Uterus (tissue), 4 donors: ENCODE measurements around the gene ATOH7. TPM values are rescaled to one million over a fixed set of nuclear protein-coding genes. Genes with fewer than 3 reads are reported as not detected.
"Not testable (repeated sequence)": the region's sequence is repeated elsewhere in the genome, so short reads cannot be mapped to it uniquely, and the experiment has no call there.

Experiments
- DNase-seq, 2 donors: peaks; one replicate each; pipeline ENCODE4 v3.0.0-alpha.2; 2019 to 2020
- H3K27ac ChIP-seq, 2 donors: fragments of 200-600 bp; sonication (generic); 1 replicate in 1 of 2; 2 replicates in 1 of 2; pipeline ENCODE4 v1.5.1; 2016 to 2018
- H3K27me3 ChIP-seq, 2 donors: fragments of 200-600 bp; sonication (generic); one replicate each; pipeline ENCODE4 v1.5.1; 2018 to 2019; ENCODE audit warnings: control low read depth in 1 of 2
- H3K36me3 ChIP-seq, 2 donors: fragments of 200-600 bp; sonication (generic); one replicate each; pipeline ENCODE4 v1.5.1; 2019; ENCODE audit warnings: control low read depth in 1 of 2
- H3K4me1 ChIP-seq, 2 donors: fragments of 200-600 bp; sonication (generic); one replicate each; pipeline ENCODE4 v1.5.1; 2018 to 2019; ENCODE audit warnings: control low read depth in 1 of 2
- H3K4me3 ChIP-seq, 2 donors: fragments of 200-600 bp; sonication (generic); 1 replicate in 1 of 2; 2 replicates in 1 of 2; pipeline ENCODE4 v1.5.1; 2018 to 2019; ENCODE audit warnings: mild to moderate bottlenecking in 1 of 2
- H3K9me3 ChIP-seq, 2 donors: fragments of 200-600 bp; sonication (generic); one replicate each; pipeline ENCODE4 v1.5.1; 2019; ENCODE audit warnings: control low read depth in 1 of 2
- POLR2A ChIP-seq, 2 donors: fragments of 450-650 bp; IDR thresholded peaks; one replicate each; pipeline ENCODE4 v1.6.1; 2016; ENCODE audit warnings: antibody characterized with exemption in 2 of 2, mild to moderate bottlenecking in 1 of 2, moderate library complexity in 1 of 2
- intact Hi-C: fragments of 100-400 bp; cut with DNase I; formaldehyde crosslinking; loops from one replicate; pipeline ENCODE4 v1.15.1; 2023; ENCODE audit warnings: low total_unique reads
- total RNA-seq, 4 donors: library from RNA; depleted of rRNA in 3 of 4; stranded (reverse); fragments of >200 nt in 3 of 4; gene quantifications; one replicate each; pipeline versions ENCODE4 v1.1.0 to v1.2.4, GENCODE V29; 2014 to 2023
- TF ChIP-seq, protein P1 (sequence below), 4 experiments: fragments of 200-600 bp in 2 of 4; fragments of 450-650 bp in 2 of 4; sonication (generic) in 2 of 4; IDR thresholded peaks; one replicate each; pipeline ENCODE4 v1.5.1; 2016 to 2019; ENCODE audit warnings: antibody characterized with exemption in 4 of 4, mild to moderate bottlenecking in 2 of 4, moderate library complexity in 1 of 4
- donor health status: DM: yes; HTN: yes; CAD: no.

ATOH7 gene
- total RNA-seq = not detected

DNA sequence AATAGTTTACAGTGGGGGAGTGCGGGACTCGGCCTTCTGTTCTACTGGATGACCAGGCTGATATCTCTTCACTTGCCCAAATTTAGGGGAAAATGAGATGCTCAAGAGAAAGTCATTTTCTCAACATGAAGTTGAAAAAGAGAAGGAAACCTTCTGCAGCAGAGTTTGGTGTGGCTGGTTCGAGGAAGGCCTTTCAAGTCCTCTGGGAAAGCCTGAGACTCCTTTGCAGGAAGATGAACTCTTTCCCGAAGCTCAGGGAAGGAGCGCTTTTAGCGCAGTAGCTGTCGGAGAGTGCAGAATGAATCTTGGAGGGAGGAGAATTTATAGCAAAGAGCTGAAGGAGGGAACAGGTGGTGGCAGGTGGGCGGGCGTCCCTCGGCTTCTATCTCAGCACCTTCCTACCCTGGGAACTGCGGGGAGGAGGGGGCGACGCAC, at the start of gene ATOH7:
Gene ATOH7 (minus strand): TSS at position 297 of the 435 bp plus-strand sequence. CDS start 436 bp downstream, outside the sequence.
- TF ChIP-seq, protein P1, sequence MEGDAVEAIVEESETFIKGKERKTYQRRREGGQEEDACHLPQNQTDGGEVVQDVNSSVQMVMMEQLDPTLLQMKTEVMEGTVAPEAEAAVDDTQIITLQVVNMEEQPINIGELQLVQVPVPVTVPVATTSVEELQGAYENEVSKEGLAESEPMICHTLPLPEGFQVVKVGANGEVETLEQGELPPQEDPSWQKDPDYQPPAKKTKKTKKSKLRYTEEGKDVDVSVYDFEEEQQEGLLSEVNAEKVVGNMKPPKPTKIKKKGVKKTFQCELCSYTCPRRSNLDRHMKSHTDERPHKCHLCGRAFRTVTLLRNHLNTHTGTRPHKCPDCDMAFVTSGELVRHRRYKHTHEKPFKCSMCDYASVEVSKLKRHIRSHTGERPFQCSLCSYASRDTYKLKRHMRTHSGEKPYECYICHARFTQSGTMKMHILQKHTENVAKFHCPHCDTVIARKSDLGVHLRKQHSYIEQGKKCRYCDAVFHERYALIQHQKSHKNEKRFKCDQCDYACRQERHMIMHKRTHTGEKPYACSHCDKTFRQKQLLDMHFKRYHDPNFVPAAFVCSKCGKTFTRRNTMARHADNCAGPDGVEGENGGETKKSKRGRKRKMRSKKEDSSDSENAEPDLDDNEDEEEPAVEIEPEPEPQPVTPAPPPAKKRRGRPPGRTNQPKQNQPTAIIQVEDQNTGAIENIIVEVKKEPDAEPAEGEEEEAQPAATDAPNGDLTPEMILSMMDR (IDR thresholded peaks at IDR 0.05) = no peak
- TF ChIP-seq POLR2A (IDR thresholded peaks at IDR 0.05) = no peak
- Histone ChIP-seq H3K4me3 (peak within 1 kb of the TSS; percentile 58 to 71), H3K36me3 (no peaks in the 10 kb centered on the region), H3K4me1 (peaks cover 0 to 4% of the 10 kb centered on the region in 2 donors), H3K27me3 (no peaks in the 10 kb centered on the region), H3K27ac (peak within 1 kb of the TSS; percentile 88 to 95), H3K9me3 (no peaks in the 10 kb centered on the region)
- DNase-seq = no peak
- intact Hi-C loops = no loop called here

DNA sequence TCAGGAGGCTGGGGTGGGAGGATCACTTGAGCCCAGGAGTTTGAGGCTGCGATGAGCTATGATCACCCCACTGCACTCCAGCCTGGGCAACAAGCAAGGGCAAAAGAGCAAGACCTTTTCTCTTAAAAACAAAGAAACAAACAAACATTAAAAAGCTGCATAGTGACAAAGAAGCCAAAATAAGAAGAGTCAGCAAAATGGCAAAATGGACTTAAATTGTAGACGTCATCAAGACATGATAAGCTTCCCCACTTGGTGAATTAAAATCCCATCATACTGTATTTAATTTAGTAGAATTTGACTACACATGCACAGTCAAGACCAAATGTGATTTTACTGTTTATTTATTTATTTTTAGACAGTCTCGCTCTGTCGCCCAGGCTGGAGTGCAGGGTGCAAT, 48.8 kb upstream of the ATOH7 start:
- Histone ChIP-seq H3K27ac (no peak overlapping the region), H3K4me3 (no peak overlapping the region), H3K36me3 (no peaks in the 10 kb centered on the region), H3K9me3 (no peaks in the 10 kb centered on the region), H3K4me1 (no peaks in the 10 kb centered on the region), H3K27me3 (no peaks in the 10 kb centered on the region)
- DNase-seq = no peak
- TF ChIP-seq, protein P1 (IDR thresholded peaks at IDR 0.05) = no peak
- no peak for TF ChIP-seq POLR2A (IDR thresholded peaks at IDR 0.05)
- intact Hi-C loops = no loop called here

DNA sequence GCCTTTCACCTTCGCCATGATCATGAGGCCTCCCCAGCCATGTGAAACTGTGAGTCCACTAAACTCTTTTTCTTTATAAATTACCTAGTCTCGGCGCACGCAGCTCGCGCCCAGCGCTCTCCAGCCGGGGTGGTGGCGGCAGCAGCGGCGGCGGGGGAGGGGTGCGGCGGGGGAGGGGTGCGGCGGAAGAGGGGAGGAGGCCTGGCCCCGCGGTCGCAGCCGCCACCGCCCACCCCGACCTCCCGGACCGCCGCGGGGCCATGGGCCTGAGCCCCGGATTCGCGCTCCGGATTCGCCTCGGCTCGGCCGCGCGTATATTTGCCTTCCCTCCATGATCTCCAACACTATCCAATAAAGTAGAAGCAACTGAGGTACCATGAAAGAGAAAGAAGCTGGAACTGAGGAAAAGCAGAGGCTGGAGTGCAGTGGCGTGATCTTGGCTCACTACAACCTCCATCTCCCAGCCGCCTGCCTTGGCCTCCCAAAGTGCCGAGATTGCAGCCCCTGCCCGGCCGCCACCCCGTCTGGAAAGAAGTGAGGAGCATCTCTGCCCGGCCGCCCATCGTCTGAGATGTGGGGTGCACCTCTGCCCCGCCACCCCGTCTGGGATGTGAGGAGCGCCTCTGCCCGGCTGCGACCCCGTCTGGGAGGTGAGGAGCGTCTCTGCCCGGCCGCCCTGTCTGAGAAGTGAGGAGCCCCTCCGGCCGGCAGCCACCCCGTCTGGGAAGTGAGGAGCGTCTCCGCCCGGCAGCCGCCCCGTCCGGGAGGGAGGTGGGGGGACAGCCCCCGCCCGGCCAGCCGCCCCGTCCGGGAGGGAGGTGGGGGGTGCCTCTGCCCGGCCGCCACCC, 47.2 kb upstream of the ATOH7 start:
- DNase-seq, intact Hi-C loops, H3K4me3 ChIP-seq, H3K36me3 ChIP-seq, H3K27ac ChIP-seq, H3K4me1 ChIP-seq, H3K9me3 ChIP-seq, H3K27me3 ChIP-seq: not testable (repeated sequence)

DNA sequence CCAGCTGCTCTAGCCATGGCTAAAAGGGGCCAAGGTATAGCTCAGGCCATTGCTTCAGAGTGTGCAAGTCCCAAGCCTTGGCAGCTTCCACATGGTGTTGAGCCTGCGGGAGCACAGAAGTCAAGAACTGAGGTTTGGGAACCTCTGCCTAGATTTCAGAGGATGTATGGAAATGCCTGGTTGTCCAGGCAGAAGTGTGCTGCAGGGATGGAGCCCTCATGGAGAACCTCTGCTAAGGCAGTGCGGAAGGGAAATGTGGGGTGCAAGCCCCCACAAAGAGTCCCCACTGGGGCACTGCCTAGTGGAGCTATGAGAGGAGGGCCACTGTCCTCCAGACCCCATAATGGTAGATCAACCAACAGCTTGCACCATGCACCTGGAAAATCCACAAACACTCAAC, 45.9 kb upstream of the ATOH7 start:
- DNase-seq, H3K27me3 ChIP-seq, H3K9me3 ChIP-seq, H3K36me3 ChIP-seq, H3K27ac ChIP-seq, H3K4me3 ChIP-seq, H3K4me1 ChIP-seq, intact Hi-C loops: not testable (repeated sequence)

DNA sequence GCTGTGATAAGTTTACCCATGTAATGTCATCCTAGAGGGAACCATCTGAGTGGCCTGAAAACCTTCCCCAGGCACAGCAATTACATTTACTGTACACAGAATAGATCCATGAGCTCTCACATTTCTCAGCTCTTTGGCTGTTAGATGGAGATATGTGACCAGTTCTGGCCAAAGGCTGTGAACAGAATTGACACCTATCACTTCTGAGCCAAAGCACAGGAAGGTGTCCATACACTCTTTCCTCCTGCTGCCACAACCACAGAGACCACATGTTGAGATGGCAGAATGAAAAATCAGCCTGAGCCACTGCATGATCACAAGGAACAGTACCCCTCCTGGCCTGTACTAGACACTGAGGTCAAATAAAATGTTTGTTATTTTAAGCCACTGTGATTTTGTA, 44.3 kb upstream of the ATOH7 start:
- Histone ChIP-seq H3K9me3 (no peaks in the 10 kb centered on the region), H3K4me3 (no peak overlapping the region), H3K27ac (no peak overlapping the region), H3K36me3 (no peaks in the 10 kb centered on the region), H3K4me1 (no peaks in the 10 kb centered on the region), H3K27me3 (no peaks in the 10 kb centered on the region)
- intact Hi-C loops = no loop called here
- DNase-seq = no peak
- TF ChIP-seq POLR2A (IDR thresholded peaks at IDR 0.05) = no peak

DNA sequence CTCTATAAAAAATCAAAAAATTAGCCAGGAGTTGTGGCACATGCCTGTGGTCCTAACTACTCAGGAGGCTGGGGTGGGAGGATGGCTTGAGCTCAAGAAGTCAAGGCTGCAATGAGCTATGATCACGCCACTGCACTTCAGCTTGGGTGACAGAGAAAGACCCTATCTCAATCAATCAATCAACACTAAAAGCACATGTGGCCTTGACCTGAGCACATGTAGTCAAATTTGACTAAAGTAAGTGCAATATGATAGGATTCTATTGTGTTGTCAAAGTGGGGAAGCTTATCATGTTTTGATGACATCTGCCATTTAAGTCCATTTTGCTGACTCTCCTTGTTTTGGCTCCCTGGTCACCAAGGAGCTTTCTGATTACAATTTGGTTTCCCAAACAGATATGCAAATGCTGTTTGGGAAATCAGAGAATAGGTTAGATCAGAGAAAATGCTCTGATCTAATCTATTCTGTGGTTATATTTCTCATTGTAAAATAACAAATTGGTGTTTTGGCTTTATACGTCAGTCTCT, 43.8 kb upstream of the ATOH7 start:
- Histone ChIP-seq H3K27ac (no peak overlapping the region), H3K9me3 (no peaks in the 10 kb centered on the region), H3K27me3 (no peaks in the 10 kb centered on the region), H3K36me3 (no peaks in the 10 kb centered on the region), H3K4me3 (no peak overlapping the region), H3K4me1 (no peaks in the 10 kb centered on the region)
- intact Hi-C loops = no loop called here
- no peak for DNase-seq
- TF ChIP-seq, protein P1 (IDR thresholded peaks at IDR 0.05) = no peak
- no peak for TF ChIP-seq POLR2A (IDR thresholded peaks at IDR 0.05)
